ENCODE data around the gene SMARCD2. TPM values are rescaled to one million over a fixed set of nuclear protein-coding genes. Genes with fewer than 3 reads are reported as not detected.
"Not testable (repeated sequence)": the region's sequence is repeated elsewhere in the genome, so short reads cannot be mapped to it uniquely, and the experiment has no call there.

SMARCD2 gene
- total RNA-seq, 3 donors from 2014 or later, result 142 to 210 (median 192) TPM

- no peak overlapping the region for H3K27ac ChIP-seq
- no peaks in the 10 kb centered on the region for H3K4me1 ChIP-seq
- H3K36me3 ChIP-seq, result peaks cover 11% of the 10 kb centered on the region
- no peaks in the 10 kb centered on the region for H3K27me3 ChIP-seq
- no peak for DNase-seq (ENCODE audit: low spot score in 2 of 2)
- no peak overlapping the region for H3K4me3 ChIP-seq
- intact Hi-C loops (cut with DNase I; ENCODE audit: low total_unique reads), result no loop called here
- TF ChIP-seq, protein P1, sequence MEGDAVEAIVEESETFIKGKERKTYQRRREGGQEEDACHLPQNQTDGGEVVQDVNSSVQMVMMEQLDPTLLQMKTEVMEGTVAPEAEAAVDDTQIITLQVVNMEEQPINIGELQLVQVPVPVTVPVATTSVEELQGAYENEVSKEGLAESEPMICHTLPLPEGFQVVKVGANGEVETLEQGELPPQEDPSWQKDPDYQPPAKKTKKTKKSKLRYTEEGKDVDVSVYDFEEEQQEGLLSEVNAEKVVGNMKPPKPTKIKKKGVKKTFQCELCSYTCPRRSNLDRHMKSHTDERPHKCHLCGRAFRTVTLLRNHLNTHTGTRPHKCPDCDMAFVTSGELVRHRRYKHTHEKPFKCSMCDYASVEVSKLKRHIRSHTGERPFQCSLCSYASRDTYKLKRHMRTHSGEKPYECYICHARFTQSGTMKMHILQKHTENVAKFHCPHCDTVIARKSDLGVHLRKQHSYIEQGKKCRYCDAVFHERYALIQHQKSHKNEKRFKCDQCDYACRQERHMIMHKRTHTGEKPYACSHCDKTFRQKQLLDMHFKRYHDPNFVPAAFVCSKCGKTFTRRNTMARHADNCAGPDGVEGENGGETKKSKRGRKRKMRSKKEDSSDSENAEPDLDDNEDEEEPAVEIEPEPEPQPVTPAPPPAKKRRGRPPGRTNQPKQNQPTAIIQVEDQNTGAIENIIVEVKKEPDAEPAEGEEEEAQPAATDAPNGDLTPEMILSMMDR (IDR thresholded peaks at IDR 0.05), result no peak
- TF ChIP-seq POLR2A (IDR thresholded peaks at IDR 0.05) (no peak), POLR2AphosphoS5 (IDR thresholded peaks at IDR 0.05) (no peak)
- no peaks in the 10 kb centered on the region for H3K9me3 ChIP-seq
Measured at GRCh38 chr17:63805591-63805990, 36.9 kb downstream of the SMARCD2 start.

DNA sequence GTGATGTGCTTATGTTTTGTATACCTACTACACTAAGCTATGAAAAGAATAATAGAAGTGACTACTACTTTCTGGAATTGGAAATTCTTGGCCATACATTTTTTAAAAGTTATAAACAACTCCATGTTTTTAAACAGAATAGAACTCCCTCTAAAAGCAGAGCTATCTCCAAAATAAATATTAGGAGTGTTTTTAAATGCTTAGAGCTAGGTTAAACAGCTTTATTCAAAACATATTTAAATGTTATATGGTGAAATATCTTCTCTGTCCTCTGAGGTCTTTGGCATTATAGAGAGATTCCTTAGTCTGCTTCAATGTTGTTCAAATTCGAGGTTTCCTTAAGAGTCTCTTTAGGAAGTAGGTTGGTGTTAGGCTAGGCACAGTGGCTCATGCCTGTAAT lies 38.2 kb downstream of the SMARCD2 start:
- Histone ChIP-seq H3K9me3 (no peaks in the 10 kb centered on the region), H3K36me3 (peaks cover 11% of the 10 kb centered on the region), H3K27ac (no peak overlapping the region), H3K4me3 (no peak overlapping the region), H3K27me3 (no peaks in the 10 kb centered on the region), H3K4me1 (no peaks in the 10 kb centered on the region)
- intact Hi-C loops (cut with DNase I; ENCODE audit: low total_unique reads), result no loop called here
- no peak for DNase-seq (ENCODE audit: low spot score in 2 of 2)
- TF ChIP-seq, protein P1 (IDR thresholded peaks at IDR 0.05), result no peak
- TF ChIP-seq POLR2AphosphoS5 (IDR thresholded peaks at IDR 0.05) (no peak), POLR2A (IDR thresholded peaks at IDR 0.05) (no peak)

- peaks cover 12% of the 10 kb centered on the region for H3K36me3 ChIP-seq
- H3K9me3 ChIP-seq, result no peaks in the 10 kb centered on the region
- H3K4me1 ChIP-seq, result no peaks in the 10 kb centered on the region
- no peak for DNase-seq (ENCODE audit: low spot score in 2 of 2)
- no peak overlapping the region for H3K27ac ChIP-seq
- intact Hi-C loops (cut with DNase I; ENCODE audit: low total_unique reads), result no loop called here
- H3K27me3 ChIP-seq, result no peaks in the 10 kb centered on the region
- H3K4me3 ChIP-seq, result no peak overlapping the region
- TF ChIP-seq POLR2AphosphoS5 (IDR thresholded peaks at IDR 0.05) (no peak), POLR2A (IDR thresholded peaks at IDR 0.05) (no peak)
- TF ChIP-seq, protein P1 (IDR thresholded peaks at IDR 0.05), result no peak
Measured at GRCh38 chr17:63800783-63801182, 41.7 kb downstream of the SMARCD2 start.

DNA sequence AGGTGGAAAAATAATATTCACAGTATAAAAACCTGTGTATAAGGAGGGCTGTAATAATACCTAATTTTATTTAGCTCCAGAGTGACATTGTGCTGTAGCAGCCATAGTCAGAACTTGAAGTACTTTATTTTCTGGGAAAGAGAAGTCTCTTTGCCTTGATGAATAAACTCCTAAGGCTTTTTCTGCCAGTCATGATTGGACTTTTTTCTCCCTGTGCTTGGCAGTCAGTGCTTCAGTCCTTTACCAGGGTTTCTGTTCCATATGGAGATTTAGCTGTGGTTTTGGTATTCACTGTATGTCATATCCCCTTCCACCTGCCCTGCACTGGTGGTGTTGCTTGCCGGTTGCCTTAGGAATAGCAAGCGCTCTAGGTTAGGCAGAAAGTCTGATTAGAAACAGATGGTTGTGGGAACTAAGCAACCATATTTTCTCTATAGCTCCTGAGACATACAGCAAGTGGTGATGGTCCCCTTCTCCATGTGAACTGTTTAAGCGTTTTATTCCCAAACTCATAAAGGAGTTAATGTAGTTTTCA lies 43.8 kb downstream of the SMARCD2 start:
- Histone ChIP-seq H3K27ac (no peak overlapping the region), H3K9me3 (no peaks in the 10 kb centered on the region), H3K27me3 (no peaks in the 10 kb centered on the region), H3K4me1 (no peaks in the 10 kb centered on the region), H3K36me3 (peaks cover 7% of the 10 kb centered on the region), H3K4me3 (no peak overlapping the region)
- intact Hi-C loops (cut with DNase I; ENCODE audit: low total_unique reads), result no loop called here
- no peak for DNase-seq (ENCODE audit: low spot score in 2 of 2)
- TF ChIP-seq, protein P1 (IDR thresholded peaks at IDR 0.05), result no peak
- TF ChIP-seq POLR2A (IDR thresholded peaks at IDR 0.05) (no peak), POLR2AphosphoS5 (IDR thresholded peaks at IDR 0.05) (no peak)

DNA sequence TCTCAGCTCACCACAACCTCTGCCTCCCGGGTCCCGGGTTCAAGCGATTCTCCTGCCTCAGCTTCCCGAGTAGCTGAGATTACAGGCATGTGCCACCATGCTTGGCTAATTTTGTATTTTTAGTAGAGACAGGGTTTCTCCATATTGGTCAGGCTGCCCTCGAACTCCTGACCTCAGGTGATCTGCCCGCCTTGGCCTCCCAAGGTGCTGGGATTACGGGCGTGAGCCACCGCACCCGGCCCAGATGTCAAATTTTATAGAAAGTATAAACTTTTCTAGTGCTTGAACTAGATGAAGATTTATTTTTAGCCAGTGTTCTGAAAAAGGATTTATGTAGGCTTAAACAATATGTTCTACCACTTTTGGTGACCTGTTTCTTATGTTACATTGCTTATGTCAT lies 46.1 kb downstream of the SMARCD2 start:
- DNase-seq (ENCODE audit: low spot score in 2 of 2); intact Hi-C loops (cut with DNase I; ENCODE audit: low total_unique reads); H3K27me3 ChIP-seq; H3K4me1 ChIP-seq; H3K4me3 ChIP-seq; H3K27ac ChIP-seq; H3K36me3 ChIP-seq; H3K9me3 ChIP-seq: not testable (repeated sequence)
